Erythroblast (primary cell): ENCODE measurements around the gene PPA1.

Experiments used
- GATA1 ChIP-seq: IDR thresholded peaks from 2 replicates; pipeline ENCODE4 v1.6.1; 2011; ENCODE audit warnings: low read depth, mild to moderate bottlenecking, control low read depth, low read length, moderate library complexity
- POLR2A ChIP-seq: IDR thresholded peaks from 2 replicates; pipeline ENCODE4 v1.6.1; 2011; ENCODE audit warnings: mild to moderate bottlenecking, low read length

- no peak for TF ChIP-seq POLR2A
- TF ChIP-seq GATA1, result no peak
Measured at GRCh38 chr10:70255329-70256299, 22.4 kb upstream of the PPA1 start.
